Measurements from ENCODE around the gene HACD1.
A peak's percentile ranks its signal among the peaks of the same experiment; 100 is the strongest.

The HACD1 gene, protein sequence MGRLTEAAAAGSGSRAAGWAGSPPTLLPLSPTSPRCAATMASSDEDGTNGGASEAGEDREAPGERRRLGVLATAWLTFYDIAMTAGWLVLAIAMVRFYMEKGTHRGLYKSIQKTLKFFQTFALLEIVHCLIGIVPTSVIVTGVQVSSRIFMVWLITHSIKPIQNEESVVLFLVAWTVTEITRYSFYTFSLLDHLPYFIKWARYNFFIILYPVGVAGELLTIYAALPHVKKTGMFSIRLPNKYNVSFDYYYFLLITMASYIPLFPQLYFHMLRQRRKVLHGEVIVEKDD

DNA sequence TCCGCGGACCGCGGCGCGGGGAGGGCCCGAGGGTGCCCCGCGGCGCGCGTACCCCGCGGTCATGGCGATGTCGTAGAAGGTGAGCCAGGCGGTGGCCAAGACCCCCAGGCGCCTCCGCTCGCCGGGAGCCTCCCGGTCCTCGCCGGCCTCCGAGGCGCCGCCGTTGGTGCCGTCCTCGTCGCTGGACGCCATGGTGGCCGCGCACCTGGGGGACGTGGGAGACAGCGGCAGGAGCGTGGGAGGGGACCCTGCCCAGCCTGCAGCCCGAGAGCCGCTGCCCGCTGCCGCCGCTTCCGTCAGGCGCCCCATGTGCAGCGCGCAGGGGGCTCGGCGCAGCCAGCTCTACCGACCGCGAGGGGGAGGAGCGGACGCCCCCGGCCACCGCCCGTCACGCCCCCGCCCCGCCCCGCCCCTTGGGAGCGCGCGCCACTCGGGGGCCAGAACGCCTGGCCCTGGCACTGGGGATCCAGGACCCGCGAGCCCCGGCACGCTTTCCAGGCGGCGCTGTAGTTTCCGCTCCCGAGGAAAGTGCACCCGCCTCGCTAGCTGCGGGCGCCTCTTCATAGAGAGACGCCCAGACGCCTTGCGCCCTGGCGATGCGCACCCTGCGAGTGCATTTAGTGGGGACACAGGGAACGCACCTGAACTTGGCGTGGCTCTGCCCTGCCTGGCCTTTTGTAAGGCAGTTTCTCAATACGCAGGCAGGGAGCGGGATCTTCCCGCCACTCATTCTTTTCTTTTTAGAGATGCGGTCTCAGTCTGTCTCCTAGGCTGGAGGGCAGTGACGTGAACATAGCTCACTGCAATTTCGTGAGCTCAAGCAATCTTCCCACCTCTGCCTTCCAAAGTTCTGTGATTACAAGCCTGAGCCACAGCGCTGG is at the start of gene HACD1:
Gene HACD1, minus strand, starts transcription at position 344 of the 881 bp plus-strand sequence. Its CDS starts 35 bp downstream, at position 309.
- DNase-seq (ENCODE audit: low spot score): peak; percentile 90

DNA sequence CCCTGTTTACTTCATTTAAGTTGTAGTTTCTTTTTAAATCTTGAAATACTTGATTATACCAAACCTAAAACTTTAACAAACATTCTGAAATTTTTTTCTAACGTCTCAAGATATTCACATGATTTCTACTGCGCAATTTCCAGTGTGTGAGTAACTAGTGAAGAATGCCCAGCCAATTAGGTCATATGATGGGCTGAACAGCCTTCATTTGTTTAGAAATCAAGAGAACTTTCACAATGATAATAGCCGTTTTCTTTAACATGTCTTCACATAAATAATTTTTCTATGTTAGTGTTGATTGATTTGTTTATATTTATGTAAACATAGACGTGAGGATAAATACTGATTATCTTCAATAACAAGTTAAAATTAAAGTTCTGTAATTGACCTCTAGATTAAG is 48.6 kb upstream of the HACD1 start:
- DNase-seq (ENCODE audit: low spot score): peak; percentile 57

DNA sequence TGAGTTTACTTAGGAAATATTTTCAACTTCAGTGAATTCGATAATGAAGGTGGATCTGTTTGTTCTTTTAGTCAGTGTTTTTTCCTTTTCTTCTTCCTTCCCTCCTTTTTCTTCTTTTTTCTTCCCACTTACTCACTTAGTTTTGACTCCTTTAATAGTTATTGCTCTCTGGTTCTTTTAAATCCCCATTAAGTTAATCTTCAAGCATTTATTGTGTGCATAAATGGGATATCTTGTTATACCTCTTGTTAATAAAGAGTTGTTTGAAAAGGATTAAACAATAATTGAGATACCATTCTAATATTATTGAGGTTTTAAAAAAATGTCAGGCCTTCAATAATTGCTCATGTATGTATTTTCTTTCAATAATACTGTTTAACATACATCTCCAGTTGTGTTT is 46.3 kb upstream of the HACD1 start:
- DNase-seq (ENCODE audit: low spot score): no peak

DNA sequence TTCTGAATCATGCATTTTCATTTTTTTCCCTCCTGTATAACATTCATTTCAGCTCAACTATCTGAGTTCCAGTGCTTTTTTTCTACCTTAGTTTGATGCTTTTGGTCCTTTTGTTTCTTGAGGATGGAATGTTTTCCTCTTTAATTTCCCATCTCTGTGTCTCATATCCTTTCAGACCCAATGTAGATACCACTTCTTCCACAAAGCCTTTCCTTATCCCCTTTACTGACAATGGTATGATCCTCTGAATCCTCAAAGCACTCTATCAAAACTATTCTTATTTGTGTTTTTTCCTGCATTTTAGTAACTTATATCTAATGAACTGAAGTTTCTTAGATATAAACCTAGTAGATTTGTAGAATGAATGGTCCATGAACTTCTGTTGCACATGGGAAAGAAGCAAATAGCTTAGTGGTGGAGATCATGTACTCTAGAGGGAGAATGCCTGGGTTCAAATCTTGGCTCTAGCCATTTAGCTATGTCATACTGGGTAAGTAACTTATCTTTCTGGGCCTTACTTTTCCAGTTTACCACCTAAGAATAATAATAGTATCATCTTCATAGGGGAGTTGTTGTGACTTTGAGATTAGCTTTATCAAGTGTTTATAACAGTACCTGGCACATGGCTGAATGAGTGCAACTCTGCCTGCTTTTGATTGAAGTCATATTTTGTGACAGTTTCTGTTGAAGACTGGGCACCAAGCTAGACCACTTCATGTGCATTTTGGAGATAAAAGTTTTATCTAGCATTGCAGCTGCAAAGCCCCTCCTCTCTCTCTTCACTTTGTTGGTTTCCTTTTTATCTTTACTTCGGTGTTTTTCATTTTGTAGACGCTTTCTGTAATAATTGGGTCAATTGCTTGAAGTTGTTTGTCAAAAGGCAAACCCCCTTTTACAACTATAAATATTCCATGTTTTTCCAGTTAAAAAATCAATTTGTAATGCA is 45.3 kb upstream of the HACD1 start:
- no peak for DNase-seq (ENCODE audit: low spot score)

DNA sequence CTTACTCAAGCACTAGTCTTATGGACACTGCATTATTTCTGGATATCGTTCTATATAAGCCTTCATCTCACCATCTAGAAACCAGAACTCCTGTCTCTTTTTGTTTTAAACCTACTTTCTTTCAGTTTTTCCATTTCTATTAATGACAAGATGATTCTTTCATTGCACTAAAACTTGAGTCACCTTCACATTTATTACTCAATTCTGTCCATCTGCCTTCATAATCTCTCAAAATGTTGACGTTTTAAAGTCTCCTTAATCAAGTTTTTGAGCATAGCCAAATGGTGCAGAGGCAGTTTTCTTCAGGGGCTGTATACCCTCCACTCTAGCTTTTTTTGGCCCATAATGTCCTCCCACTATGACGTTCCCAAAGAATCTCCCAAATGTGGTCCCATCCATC is 44.3 kb upstream of the HACD1 start:
- no peak for DNase-seq (ENCODE audit: low spot score)

DNA sequence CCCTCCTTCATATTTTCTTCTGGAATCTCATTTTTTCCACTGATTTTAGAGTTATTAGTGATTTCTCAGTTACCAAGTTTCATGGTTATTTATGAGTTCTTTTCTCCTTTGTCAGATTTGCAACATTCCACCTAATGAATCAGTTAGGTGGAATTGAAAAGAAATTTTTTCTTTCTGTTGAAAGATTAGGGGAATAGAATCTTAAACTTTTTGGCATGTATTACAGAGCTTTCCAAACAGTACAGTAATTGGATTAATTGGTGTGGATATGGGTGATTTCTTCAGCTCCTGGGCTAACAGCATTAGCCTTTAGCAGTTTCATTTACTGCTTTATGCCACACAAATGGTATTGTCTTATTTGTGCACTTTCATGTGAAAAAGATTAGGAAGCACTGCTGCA is 43.7 kb upstream of the HACD1 start:
- DNase-seq (ENCODE audit: low spot score): no peak

DNA sequence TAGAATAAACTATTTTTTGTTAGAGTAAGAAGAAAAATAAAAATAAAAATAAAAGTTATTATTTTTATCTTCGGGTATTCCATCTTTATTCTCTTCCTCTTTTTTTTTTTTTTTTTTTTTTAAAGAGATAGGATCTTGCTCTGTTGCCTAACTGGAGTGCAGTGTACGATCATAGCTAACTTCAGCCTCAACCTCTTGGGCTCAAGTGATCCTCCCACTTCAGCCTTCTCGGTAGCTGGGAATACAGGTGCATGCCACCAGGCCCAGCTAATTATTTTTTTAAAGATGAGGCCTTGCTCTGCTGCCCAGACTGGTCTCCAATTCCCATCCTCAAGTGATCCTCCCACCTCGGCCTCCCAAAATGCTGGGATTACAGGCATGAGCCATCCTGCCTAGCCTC is 42.2 kb upstream of the HACD1 start:
- no peak for DNase-seq (ENCODE audit: low spot score)

DNA sequence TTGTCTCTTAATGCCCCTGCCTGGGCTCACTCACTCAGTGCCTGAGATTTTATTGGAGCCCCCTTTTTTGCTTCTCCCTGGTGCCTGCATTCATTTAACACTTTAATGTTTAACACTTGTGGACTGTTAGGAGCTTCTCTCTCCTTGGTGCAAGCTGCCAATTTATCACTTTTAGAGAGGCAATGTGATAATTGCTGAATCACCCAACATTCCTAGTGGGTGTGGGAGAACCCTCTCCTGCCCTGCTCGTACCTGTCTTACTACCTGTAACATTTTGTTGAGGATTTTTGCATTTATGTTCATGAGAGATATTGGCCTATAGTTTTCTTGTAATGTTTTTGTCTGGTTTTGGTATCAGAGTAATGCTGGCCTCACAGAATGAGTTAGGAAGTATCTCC is 39.9 kb upstream of the HACD1 start:
- no peak for DNase-seq (ENCODE audit: low spot score)

DNA sequence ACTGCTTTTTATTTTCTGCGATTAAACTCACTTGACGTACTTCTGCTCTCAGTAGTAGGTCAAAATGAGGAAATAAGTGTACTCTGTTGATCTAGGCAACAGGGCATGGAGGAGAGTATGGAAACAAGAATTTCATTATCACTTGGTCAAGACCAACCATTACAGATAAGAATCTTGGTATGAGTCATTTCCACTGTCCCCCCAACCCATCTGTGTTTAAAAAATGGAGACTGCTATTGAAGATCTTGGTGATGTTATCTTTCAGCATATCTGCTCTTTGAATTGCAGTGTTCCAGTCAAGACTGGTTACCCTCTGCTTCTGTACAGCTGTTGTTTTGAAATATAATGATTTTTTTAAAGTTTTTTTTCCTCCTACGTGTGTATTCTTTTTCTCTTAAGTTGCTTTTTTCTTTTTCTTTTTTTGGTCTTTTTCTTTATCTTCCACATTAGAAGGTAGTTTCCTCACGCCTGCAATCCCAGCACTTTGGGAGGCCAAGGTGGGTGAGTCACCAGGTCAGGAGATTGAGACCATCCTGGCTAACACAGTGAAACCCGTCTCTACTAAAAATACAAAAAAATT is 38.5 kb upstream of the HACD1 start:
- DNase-seq (ENCODE audit: low spot score): no peak

DNA sequence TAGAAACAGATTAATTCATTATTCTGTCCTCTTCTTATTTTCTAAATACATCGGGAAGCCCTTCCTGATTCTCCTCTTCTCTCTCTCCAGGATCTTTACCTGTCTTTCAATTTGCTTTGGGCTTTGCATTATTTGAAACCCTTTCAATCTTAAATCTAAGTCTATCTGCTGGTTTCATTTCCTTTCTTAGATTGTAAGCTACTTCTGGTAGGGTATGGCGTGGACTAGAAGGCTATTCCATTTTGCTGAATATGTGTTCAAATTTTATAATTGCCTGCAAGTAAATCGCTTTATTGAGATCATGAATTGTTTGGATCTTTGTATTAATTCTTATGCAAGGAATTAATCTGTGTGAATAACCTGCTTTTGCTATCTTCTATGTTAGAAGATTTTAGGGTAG is 37.8 kb upstream of the HACD1 start:
- no peak for DNase-seq (ENCODE audit: low spot score)

DNA sequence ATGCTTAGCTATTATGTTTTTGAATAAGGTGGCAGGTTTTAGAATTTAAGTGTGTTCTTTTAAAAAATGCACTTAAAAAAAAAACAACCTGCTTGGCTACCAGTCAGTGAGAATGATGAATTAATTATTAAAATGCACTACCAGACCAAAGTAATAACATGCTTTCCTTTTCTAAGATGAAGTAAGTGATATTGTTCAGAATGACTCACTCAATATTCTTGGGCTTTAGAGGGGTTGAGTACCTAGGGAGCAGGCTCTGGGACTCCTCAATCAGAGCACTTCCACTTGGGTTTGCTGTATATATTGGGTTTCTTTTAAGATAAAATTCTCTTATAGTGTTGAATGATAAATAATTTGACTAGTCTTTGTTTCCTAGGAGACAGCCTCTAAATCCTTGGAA is 35.4 kb upstream of the HACD1 start:
- no peak for DNase-seq (ENCODE audit: low spot score)

DNA sequence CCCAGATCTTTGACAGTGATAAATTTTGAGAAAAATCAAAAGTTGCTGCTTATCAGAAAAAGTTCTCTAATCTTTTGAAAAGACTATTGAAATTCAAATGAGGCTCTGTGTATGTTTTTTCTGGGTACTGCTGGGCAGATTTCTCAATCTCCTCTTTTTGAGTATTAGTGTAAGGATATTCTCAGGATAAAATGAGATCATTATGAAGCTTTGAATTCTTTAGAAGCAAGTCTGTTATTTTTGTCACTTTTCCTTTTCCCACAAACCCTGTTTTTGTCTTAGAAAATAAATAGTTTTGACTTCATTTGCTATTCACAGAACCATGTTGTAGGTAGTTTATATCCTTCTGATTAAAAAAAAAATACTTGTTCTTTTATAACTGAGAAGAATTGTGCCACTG is 34.7 kb upstream of the HACD1 start:
- DNase-seq (ENCODE audit: low spot score): peak; percentile 34

DNA sequence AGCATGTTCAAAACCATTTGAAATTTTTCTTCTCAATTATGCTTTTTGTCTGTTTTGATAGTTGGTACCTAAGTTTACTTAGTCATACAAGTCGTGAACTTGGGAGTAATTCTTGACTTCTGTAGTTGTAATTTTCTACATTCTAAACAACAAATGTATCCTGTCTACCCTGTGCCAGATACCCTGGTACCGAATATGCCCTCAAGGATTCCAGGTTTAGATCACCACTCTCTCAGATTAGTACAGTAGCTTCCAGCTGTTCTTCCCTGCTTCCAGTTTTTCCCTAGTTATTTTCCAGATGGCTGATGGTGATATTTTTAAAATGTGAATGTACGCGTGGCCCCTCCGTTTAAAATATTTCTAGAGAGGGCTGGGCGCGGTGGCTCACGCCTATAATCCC is 33.2 kb upstream of the HACD1 start:
- DNase-seq (ENCODE audit: low spot score): no peak

DNA sequence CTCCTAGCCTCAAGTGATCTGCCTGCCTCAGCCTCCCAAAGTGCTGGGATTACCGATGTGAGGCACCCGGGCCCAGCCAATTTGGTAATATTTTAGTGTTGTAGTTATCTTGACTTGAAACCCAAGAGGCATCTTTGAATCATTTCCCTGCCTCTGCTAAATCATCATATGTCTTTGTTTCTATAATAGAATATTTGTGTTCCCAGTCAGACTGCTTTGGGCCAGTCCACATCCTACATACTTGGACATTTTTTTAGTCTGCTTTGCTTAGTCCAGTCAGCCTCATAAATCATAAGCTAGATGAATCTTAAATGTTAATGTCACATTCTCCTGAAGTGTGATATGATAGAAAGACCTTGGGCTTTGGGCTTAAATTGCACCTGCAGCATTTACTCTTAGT is 32.7 kb upstream of the HACD1 start:
- peak; percentile 11 for DNase-seq (ENCODE audit: low spot score)

DNA sequence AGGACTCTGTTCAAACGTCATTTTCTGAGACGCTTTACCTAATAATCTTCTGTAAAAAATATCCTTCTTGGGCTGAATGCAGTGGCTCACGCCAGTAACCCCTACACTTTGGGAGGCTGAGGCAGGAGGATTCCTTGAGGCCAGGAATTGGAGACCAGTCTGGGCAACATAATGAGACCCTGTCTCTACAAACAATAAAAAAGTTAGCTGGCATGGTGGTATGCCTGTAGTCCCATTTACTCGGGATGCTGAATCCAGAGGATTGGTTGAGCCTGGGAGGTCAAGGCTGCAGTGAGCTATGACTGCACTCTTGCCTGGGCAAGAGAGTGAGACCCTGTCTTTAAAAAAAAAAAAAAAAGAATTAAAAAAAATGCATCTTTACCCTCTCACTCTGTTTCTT is 31.9 kb upstream of the HACD1 start:
- DNase-seq (ENCODE audit: low spot score): no peak

DNA sequence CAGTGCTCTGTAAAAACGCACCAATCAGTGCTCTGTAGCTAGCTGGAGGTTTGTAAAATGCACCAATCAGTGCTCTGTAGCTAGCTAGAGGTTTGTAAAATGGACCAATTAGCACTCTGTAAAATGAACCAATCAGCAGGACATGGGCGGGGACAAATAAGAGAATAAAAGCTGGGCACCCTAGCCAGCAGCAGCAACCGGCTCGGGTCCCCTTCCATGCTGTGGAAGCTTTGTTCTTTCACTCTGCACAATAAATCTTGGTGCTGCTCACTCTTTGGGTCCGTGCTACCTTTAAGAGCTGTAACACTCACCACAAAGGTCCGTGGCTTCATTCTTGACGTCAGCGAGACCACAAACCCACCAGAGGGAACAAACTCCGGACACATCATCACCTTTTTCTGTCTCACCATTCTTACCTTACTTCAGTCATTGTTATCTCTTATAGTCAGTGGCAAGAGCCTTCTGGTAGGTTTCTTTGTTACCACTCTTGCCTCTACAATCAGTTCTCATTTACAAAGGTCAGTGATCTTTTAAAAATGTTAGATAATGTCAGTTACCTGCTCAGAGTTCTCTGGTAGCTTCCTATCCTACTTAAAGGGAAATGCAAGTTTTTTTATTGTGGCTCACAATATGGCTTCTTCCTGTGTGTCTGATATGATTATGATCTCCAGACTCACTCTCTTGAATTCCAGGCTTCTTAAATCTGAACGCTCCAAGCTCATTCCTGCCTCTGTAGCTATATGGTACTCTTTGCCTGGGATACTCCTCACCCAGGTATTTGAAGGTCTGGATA is 31.3 kb upstream of the HACD1 start:
- DNase-seq (ENCODE audit: low spot score): no peak

DNA sequence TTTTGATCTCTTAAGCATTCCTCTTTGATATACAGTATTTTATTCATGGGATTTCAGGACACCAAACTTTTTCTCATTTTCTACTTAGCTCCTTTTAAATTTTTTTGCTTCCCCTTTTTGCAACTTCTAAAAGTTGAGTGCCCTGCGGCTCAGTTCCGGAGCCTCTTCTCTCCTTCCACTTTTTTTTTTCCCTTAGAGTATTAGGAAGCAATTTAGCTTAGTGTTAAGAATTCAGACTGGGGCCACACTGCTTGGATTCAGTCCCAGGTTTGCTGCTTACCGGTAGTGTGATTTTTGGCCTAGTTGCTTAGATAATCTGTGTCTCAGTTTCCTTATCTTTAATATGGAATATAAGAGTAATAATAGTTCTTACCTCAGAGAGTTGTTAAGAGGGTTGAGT is 30.2 kb upstream of the HACD1 start:
- no peak for DNase-seq (ENCODE audit: low spot score)

DNA sequence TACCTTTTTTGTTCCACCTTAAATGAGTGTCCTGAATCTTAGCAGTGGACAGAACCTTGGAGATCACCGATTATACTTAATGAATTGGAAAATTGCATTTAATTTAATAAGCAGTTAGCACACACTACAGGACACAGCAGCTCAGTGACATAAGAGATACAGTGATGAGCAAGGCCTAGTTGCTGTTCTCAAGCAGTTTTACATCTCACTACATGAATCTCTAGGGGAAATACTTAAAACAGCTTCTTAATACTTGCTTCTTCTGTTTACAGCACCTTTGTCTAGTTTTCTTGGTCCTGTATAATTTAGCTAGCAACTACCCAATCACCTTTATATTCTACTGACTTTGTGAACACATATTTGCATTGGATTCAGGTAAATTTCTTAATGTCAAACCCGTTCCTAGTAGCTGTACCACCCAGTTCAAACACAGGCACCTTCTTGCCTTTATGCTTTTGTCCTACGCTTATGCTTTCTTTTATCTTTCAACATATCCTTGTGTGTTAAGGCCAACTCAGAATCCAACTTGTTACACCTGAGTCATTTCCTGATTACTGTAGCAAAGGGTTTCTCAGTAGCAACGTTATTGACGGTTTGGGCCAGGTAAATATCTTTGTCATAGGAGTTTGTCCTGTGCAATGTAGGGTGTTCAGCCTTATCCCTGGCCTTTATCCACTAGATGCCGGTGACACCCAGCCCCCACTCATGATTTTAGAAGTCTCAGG is 28.6 kb upstream of the HACD1 start:
- DNase-seq (ENCODE audit: low spot score): no peak

DNA sequence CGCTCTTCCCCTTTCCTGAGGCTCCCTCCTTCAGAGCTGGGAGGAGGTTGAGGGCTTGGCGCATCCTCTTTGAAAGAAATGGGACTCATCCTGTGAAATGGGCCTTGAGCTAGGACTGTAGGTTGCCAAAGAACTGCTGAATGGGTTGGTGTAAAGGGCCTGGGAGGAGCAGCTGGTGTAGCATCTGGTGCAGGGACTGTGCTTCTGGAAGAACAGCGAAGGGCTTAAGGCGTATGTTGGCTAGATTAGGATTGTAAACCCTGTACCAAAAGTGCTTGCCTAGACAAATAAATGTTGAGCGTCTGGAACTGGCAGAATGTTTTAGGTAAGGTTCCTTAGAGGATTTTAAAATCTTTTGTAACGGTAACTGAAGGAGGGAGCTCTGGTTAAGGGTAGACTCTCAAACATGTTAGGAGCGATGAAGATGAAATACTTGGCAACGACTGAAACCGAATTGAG is 27.3 kb upstream of the HACD1 start:
- DNase-seq (ENCODE audit: low spot score): peak; percentile 38

DNA sequence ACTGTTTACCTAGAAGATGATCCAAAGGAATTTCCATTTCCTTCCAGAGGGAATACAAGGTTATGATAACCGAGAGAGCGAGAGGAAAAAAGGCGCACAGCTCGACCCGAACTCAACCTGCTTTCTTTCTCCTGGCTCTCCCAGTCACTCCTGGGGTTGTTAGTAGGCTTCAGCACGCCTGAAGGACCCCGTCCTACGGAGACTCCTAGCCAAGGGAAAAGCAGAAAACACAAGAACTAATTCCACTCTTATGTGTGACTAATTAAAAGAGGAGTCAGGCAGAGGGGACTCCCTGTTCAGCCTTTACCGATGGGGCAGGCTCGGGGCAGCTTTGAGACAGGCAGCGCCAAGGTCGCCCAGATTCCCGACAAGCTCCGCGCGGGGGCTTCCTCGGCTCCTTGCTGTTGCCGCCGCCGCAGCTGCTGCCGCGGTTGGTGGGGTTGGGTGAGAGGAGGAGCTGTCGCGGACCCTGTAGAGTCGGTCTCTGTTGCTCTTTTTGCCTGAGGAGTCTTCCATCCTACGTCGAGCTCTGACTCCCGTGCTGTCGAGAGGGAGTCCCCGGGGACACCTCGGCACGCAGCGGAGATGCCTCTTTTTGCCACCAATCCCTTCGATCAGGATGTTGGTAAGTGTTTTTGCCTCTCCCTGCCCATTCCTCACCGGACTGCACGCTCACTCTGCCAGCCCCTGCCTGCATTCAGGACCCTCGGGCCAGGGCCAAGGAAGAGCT is 26.7 kb upstream of the HACD1 start, which contains the start of gene STAM:
Gene STAM, plus strand, starts transcription at position 397 of the 730 bp plus-strand sequence. Its CDS starts 189 bp downstream, at position 586.
- peak; percentile 93 for DNase-seq (ENCODE audit: low spot score)

Measured in AG20443 (cell line).